ENCODE measurements around the gene PCDHGA5. TPM values are rescaled to one million over a fixed set of nuclear protein-coding genes. Genes with fewer than 3 reads are reported as not detected.
"Not testable (repeated sequence)": the region's sequence is repeated elsewhere in the genome, so short reads cannot be mapped to it uniquely, and the experiment has no call there.

The PCDHGA5 gene
- polyA plus RNA-seq (ENCODE audit: insufficient read depth in 1 of 5, insufficient read length in 5 of 5, low replicate concordance in 1 of 5) = 1 to 10 TPM; 2.7 to 4.5 (median 3.7) TPM
- long read RNA-seq, donor 1, full-length matches to known transcripts = 7 of 7 reads
- long read RNA-seq, donor 1, partial matches to known transcripts = 0 of 7 reads
- long read RNA-seq, donor 1, other reads (novel, unspliced or antisense) = 0 of 7 reads
- long read RNA-seq, donor 2, full-length matches to known transcripts = 2 of 2 reads
- long read RNA-seq, donor 2, partial matches to known transcripts = 0 of 2 reads
- long read RNA-seq, donor 2, other reads (novel, unspliced or antisense) = 0 of 2 reads
- long read RNA-seq, donor 3, full-length matches to known transcripts = 3 of 3 reads
- long read RNA-seq, donor 3, partial matches to known transcripts = 0 of 3 reads
- long read RNA-seq, donor 3, other reads (novel, unspliced or antisense) = 0 of 3 reads
- long read RNA-seq, donor 4, full-length matches to known transcripts = 4 of 4 reads
- long read RNA-seq, donor 4, partial matches to known transcripts = 0 of 4 reads
- long read RNA-seq, donor 4, other reads (novel, unspliced or antisense) = 0 of 4 reads
- long read RNA-seq, donor 5 = 0 reads
- long read RNA-seq, donor 6, partial matches to known transcripts = 0 of 1 reads
- long read RNA-seq, donor 6, other reads (novel, unspliced or antisense) = 0 of 1 reads
- long read RNA-seq, donor 7, full-length matches to known transcripts = 1 of 1 reads
- long read RNA-seq, donor 7, partial matches to known transcripts = 0 of 1 reads
- long read RNA-seq, donor 7, other reads (novel, unspliced or antisense) = 0 of 1 reads
- long read RNA-seq, donor 8, partial matches to known transcripts = 0 of 1 reads
- long read RNA-seq, donor 8, other reads (novel, unspliced or antisense) = 0 of 1 reads

GRCh38 chr5:141363952-141364660 is at the start of gene PCDHGA5:
Gene PCDHGA5, plus strand, starts transcription at chr5:141364162. Its CDS starts 169 bp downstream, at chr5:141364331.
- no peak for DNase-seq

DNA sequence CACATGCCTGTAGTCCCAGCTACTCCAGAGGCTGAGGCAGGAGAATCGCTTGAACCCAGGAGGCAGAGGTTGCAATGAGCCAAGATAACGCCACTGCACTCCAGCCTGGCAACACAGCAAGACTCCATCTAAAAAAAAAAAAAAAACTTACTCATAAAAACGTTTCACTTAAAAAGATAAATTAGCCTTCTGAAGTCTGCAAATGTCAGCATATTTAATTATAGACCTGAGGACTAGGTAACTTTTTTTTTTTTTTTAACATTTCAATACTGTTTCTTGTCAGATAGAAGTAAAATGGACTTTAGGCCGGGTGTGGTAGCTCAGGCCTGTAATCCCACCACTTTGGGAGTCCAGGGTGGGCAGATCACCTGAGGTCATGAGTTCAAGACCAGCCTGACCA is 47.0 kb upstream of the PCDHGA5 start:
- DNase-seq = not testable (repeated sequence)

- DNase-seq = no peak
These were observed 44.8 kb upstream of the PCDHGA5 start for GRCh38 chr5:141319202-141319601.

DNA sequence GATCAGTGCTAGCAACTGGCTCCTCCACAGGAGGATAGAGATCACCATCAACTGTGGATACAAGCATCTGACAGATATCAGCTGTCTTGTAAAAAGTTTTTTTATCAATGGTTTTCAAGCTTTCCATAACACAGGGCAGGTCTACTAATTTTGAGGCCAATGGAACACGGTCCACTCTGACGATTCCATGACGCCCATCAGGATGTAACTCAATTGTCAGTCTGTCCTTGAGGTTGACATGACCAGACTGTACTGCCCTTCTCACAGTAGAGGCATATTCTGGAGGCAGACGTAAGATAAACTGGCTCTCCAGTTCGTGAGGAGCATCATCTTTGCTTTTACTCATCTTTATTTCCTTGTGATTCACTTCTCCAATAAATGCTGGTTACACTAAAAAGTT is 44.3 kb upstream of the PCDHGA5 start:
- no peak for DNase-seq

- DNase-seq = peak; percentile 95 to 96
These were observed 43.5 kb upstream of the PCDHGA5 start, which contains the start of gene TAF7 for GRCh38 chr5:141320225-141321169. Gene TAF7, minus strand, starts transcription at chr5:141320784. Its CDS starts 740 bp downstream, at chr5:141320044.

DNA sequence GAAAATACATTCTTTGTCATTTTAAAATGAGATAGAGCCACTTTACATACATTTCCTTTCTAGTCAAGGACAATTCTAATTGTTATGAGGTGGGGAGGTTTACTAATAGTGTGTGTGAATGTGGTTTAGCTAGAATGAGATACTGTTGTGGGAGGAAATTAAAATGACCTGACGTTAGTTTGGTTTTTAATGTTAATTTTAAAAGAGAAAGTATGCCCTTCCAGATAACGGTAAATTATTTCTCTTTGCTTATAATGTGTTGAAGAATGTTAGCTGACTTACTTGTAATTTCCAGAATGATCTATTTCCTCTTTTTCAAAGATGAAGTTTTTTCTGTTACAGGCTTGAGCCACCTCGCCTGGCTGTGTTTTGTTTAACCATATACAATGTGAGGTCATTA is 41.7 kb upstream of the PCDHGA5 start:
- DNase-seq = no peak

- peak in 1 of 2 donors; percentile 23 for DNase-seq
These were observed 37.7 kb upstream of the PCDHGA5 start for GRCh38 chr5:141326088-141326854.

GRCh38 chr5:141328231-141328630 is 35.7 kb upstream of the PCDHGA5 start:
- DNase-seq = no peak

- DNase-seq = no peak
These were observed 33.5 kb upstream of the PCDHGA5 start, which contains the start of gene PCDHGA1 for GRCh38 chr5:141330299-141331080. Gene PCDHGA1, plus strand, starts transcription at chr5:141330514.

GRCh38 chr5:141332571-141332970 is 31.4 kb upstream of the PCDHGA5 start:
- not testable (repeated sequence) for DNase-seq

GRCh38 chr5:141338538-141339306 is 25.2 kb upstream of the PCDHGA5 start, which contains the start of gene PCDHGA2:
Gene PCDHGA2, plus strand, starts transcription at chr5:141338760.
- DNase-seq = peak in 1 of 2 donors; percentile 23

DNA sequence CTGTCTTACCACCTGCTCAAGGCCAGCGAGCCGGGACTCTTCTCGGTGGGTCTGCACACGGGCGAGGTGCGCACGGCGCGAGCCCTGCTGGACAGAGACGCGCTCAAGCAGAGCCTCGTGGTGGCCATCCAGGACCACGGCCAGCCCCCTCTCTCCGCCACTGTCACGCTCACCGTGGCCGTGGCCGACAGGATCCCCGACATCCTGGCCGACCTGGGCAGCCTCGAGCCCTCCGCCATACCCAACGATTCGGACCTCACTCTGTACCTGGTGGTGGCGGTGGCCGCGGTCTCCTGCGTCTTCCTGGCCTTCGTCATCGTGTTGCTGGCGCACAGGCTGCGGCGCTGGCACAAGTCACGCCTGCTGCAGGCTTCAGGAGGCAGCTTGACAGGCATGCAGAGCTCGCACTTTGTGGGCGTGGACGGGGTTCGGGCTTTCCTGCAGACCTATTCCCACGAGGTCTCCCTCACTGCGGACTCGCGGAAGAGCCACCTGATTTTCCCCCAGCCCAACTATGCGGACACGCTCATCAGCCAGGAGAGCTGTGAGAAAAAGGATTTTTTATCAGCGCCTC is 23.1 kb upstream of the PCDHGA5 start:
- DNase-seq = not testable (repeated sequence)

DNA sequence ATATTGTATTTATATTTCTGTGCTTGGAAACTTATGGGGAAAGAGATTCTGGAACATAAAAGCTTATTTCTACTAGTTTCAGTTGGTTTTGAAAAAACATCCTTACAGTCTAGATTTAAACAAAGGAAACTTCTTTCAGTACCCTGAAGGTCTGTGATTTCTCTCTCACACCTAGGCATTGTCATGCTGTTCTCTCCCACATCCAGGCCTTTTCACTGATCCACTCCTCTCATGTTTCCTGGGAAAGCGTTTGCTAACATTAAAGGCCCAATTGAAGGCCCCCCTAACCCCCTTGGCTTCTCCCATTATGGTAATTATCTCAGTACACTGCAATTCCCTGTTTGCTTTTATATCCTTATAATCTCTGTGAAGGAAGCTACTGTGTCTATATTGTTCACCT is 21.2 kb upstream of the PCDHGA5 start:
- DNase-seq = no peak

- DNase-seq = no peak
These were observed 20.6 kb upstream of the PCDHGA5 start, which contains the start of gene PCDHGA3 for GRCh38 chr5:141343242-141343952. Gene PCDHGA3, plus strand, starts transcription at chr5:141343829. Its CDS starts 205 bp downstream, at chr5:141344034.

GRCh38 chr5:141343953-141344463 is 20.0 kb upstream of the PCDHGA5 start:
- no peak for DNase-seq

DNA sequence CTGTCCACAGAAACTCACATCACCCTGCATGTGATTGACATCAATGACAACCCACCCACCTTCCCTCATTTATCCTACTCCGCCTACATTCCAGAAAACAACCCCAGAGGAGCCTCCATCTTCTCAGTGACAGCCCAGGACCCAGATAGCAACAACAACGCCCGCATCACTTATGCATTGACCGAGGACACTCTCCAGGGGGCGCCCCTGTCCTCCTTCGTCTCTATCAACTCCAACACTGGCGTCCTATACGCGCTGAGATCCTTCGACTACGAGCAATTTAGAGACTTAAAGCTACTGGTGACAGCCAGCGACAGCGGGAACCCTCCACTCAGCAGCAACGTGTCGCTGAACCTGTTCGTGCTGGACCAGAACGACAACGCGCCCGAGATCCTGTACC is 18.6 kb upstream of the PCDHGA5 start:
- DNase-seq = no peak

Measured in right lung (tissue), 10 donors.